ENCODE results near the gene RGS7. TPM values are rescaled to one million over a fixed set of nuclear protein-coding genes. Genes with fewer than 3 reads are reported as not detected.

The RGS7 gene
- total RNA-seq, 2 experiments from 2014 or later = not detected

- ChIA-PET POLR2A (no interaction called here), CTCF (no interaction called here)
- H3K27me3 ChIP-seq (ENCODE audit: control insufficient read depth in 1 of 2, insufficient read depth in 2 of 2, low read length in 2 of 2) = no peaks in the 10 kb centered on the region
- Mint-ChIP-seq H3K4me1 (ENCODE audit: low read depth) (no peaks in the 10 kb centered on the region), H3K27me3 (no peaks in the 10 kb centered on the region), H3K27ac (no peak overlapping the region), H3K9me3 (no peaks in the 10 kb centered on the region), H3K4me3 (no peak overlapping the region), H3K36me3 (ENCODE audit: low read depth) (no peaks in the 10 kb centered on the region)
- no peaks in the 10 kb centered on the region for H3K4me1 ChIP-seq (ENCODE audit: insufficient read depth, low read length)
- H3K9me3 ChIP-seq (ENCODE audit: control insufficient read depth in 1 of 2, insufficient read depth in 1 of 2, low read length in 2 of 2) = peaks cover 4 to 5% of the 10 kb centered on the region in 2 experiments
- TF ChIP-seq CTCF (IDR thresholded peaks at IDR 0.05) = no peak
- intact Hi-C loops (cut with DNase I, micrococcal nuclease) = no loop called here
- H3K4me3 ChIP-seq (ENCODE audit: low read length) = no peak overlapping the region
- ATAC-seq (ENCODE audit: poor library complexity) (no peak), DNase-seq (no peak)
- no peak overlapping the region for H3K27ac ChIP-seq (ENCODE audit: low read depth in 1 of 2, low read length in 2 of 2)
- no peaks in the 10 kb centered on the region for H3K36me3 ChIP-seq (ENCODE audit: insufficient read depth, low read length)
Measured at GRCh38 chr1:240942901-240943300, 414.1 kb downstream of the RGS7 start.

- ChIA-PET CTCF (no interaction called here), POLR2A (no interaction called here)
- Mint-ChIP-seq H3K4me1 (ENCODE audit: low read depth) (no peaks in the 10 kb centered on the region), H3K36me3 (ENCODE audit: low read depth) (no peaks in the 10 kb centered on the region), H3K9me3 (peaks cover 5% of the 10 kb centered on the region), H3K27ac (no peak overlapping the region), H3K27me3 (no peaks in the 10 kb centered on the region), H3K4me3 (no peak overlapping the region)
- H3K27me3 ChIP-seq (ENCODE audit: control insufficient read depth in 1 of 2, insufficient read depth in 2 of 2, low read length in 2 of 2) = no peaks in the 10 kb centered on the region
- H3K9me3 ChIP-seq (ENCODE audit: control insufficient read depth in 1 of 2, insufficient read depth in 1 of 2, low read length in 2 of 2) = peaks cover 8 to 15% of the 10 kb centered on the region in 2 experiments
- DNase-seq (no peak), ATAC-seq (ENCODE audit: poor library complexity) (no peak)
- no peak overlapping the region for H3K4me3 ChIP-seq (ENCODE audit: low read length)
- TF ChIP-seq CTCF (IDR thresholded peaks at IDR 0.05) = no peak
- no peak overlapping the region for H3K27ac ChIP-seq (ENCODE audit: low read depth in 1 of 2, low read length in 2 of 2)
- H3K4me1 ChIP-seq (ENCODE audit: insufficient read depth, low read length) = no peaks in the 10 kb centered on the region
- intact Hi-C loops (cut with DNase I, micrococcal nuclease) = no loop called here
- no peaks in the 10 kb centered on the region for H3K36me3 ChIP-seq (ENCODE audit: insufficient read depth, low read length)
Measured at GRCh38 chr1:240941701-240942370, 415.2 kb downstream of the RGS7 start.

- Histone ChIP-seq H3K4me3 (ENCODE audit: low read length) (no peak overlapping the region), H3K27ac (ENCODE audit: low read depth in 1 of 2, low read length in 2 of 2) (no peak overlapping the region), H3K27me3 (ENCODE audit: control insufficient read depth in 1 of 2, insufficient read depth in 2 of 2, low read length in 2 of 2) (no peaks in the 10 kb centered on the region), H3K36me3 (ENCODE audit: insufficient read depth, low read length) (no peaks in the 10 kb centered on the region), H3K9me3 (ENCODE audit: control insufficient read depth in 1 of 2, insufficient read depth in 1 of 2, low read length in 2 of 2) (peaks cover 21% of the 10 kb centered on the region in 2 experiments), H3K4me1 (ENCODE audit: insufficient read depth, low read length) (no peaks in the 10 kb centered on the region)
- intact Hi-C loops (cut with DNase I, micrococcal nuclease) = no loop called here
- no peak overlapping the region for H3K27ac Mint-ChIP-seq
- no peaks in the 10 kb centered on the region for H3K27me3 Mint-ChIP-seq
- DNase-seq = no peak
- no peak for TF ChIP-seq CTCF (IDR thresholded peaks at IDR 0.05)
- no peak for ATAC-seq (ENCODE audit: poor library complexity)
- H3K4me1 Mint-ChIP-seq (ENCODE audit: low read depth) = no peaks in the 10 kb centered on the region
- peaks cover 9% of the 10 kb centered on the region for H3K9me3 Mint-ChIP-seq
- no peak overlapping the region for H3K4me3 Mint-ChIP-seq
- ChIA-PET CTCF (no interaction called here), POLR2A (no interaction called here)
- no peaks in the 10 kb centered on the region for H3K36me3 Mint-ChIP-seq (ENCODE audit: low read depth)
Measured at GRCh38 chr1:240936911-240937668, 419.9 kb downstream of the RGS7 start.
